Gastrocnemius medialis (tissue), 4 donors: Measurements from ENCODE around the gene ZNF768. TPM values are rescaled to one million over a fixed set of nuclear protein-coding genes. Genes with fewer than 3 reads are reported as not detected.

Source experiments
- ATAC-seq, 2 donors: fragments of 150-250 bp; one replicate each; pipeline ENCODE4 v1.9.1; 2016
- DNase-seq, 2 donors: peaks; one replicate each; pipeline ENCODE4 v3.0.0-alpha.2; 2019
- H3K27ac ChIP-seq, 4 donors: fragments of 200-600 bp; sonication (generic); 1 replicate in 1 of 4; 2 replicates in 3 of 4; pipeline ENCODE4 v1.5.1; 2016 to 2018; ENCODE audit warnings: mild to moderate bottlenecking in 2 of 4, moderate library complexity in 1 of 4
- H3K27me3 ChIP-seq, 3 donors: fragments of 200-600 bp; sonication (generic) in 2 of 3; 1 replicate in 1 of 3; 2 replicates in 2 of 3; pipeline versions ENCODE4 v1.5.1 to v1.6.0; 2016 to 2019; ENCODE audit warnings: mild to moderate bottlenecking in 1 of 3, moderate library complexity in 1 of 3
- H3K36me3 ChIP-seq, 2 donors: fragments of 200-600 bp; sonication (generic) in 1 of 2; one replicate each; pipeline ENCODE4 v1.5.1; 2017 to 2018
- H3K4me1 ChIP-seq, 2 donors: fragments of 200-600 bp; sonication (generic) in 1 of 2; one replicate each; pipeline ENCODE4 v1.5.1; 2016 to 2017; ENCODE audit warnings: mild to moderate bottlenecking in 2 of 2
- H3K4me3 ChIP-seq, 4 donors: fragments of 200-600 bp; sonication (generic) in 3 of 4; 1 replicate in 1 of 4; 2 replicates in 3 of 4; pipeline ENCODE4 v1.5.1; 2016 to 2019; ENCODE audit warnings: mild to moderate bottlenecking in 2 of 4
- H3K9me3 ChIP-seq, 3 donors: fragments of 200-600 bp; sonication (generic) in 2 of 3; 1 replicate in 1 of 3; 2 replicates in 2 of 3; pipeline ENCODE4 v1.5.1; 2016 to 2019
- POLR2A ChIP-seq, 2 donors: fragments of 450-650 bp; IDR thresholded peaks; one replicate each; pipeline ENCODE4 v1.6.1; 2017; ENCODE audit warnings: antibody characterized with exemption in 2 of 2, mild to moderate bottlenecking in 2 of 2, moderate library complexity in 2 of 2
- in situ Hi-C, 4 donors: fragments of 200-750 bp; cut with MboI; loops; one replicate each; pipeline versions ENCODE4 v1.15.0 to v1.8.0; 2017; ENCODE audit warnings: low sequenced_read_pairs in 4 of 4
- intact Hi-C: fragments of 100-400 bp; cut with DNase I; formaldehyde crosslinking; loops from one replicate; pipeline ENCODE4 v1.15.1; 2023; ENCODE audit warnings: low total_unique reads
- total RNA-seq, 4 donors: library from RNA; depleted of rRNA; stranded (reverse); fragments of >200 nt; gene quantifications; one replicate each; pipeline versions ENCODE4 v1.1.0 to v1.2.3, GENCODE V29; 2016
- TF ChIP-seq, protein P1 (sequence below), 5 experiments: fragments of 450-650 bp in 3 of 5; fragments of 200-600 bp in 2 of 5; sonication (generic) in 2 of 5; IDR thresholded peaks in 4 of 5; conservative IDR thresholded peaks in 1 of 5; 1 replicate in 4 of 5; 2 replicates in 1 of 5; pipeline ENCODE4 v1.5.1; 2016 to 2019; ENCODE audit warnings: antibody characterized with exemption in 5 of 5, mild to moderate bottlenecking in 3 of 5, moderate library complexity in 3 of 5

Gene ZNF768
- total RNA-seq, 4 donors from 2014 or later, result 39.8 to 118 (median 69.8) TPM

DNA sequence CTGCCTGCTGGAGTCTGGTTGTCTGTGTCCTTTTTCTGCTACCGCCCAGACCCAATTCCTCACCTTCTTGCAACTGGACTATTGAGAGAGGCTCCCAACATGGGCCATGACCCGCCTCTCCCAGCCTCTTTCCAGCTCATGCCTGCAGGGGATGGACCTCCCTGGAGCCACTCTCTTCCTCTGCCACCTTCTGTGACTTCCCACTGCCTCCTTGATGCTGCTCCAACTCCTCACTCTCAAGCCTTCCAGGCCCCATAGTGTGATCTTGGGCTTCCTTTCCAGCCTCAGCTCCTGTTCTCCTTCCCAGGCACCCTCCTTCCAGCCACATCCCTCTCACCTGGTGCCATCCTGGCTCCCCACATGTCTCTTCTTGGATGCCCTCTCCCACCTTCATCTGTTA lies 11.1 kb downstream of the ZNF768 start:
- in situ Hi-C loops, result loop anchor here in 1 of 4 donors (10.0 kb wide), 1 partner anchor 50 kb away; no protein-coding TSS in a partner anchor

DNA sequence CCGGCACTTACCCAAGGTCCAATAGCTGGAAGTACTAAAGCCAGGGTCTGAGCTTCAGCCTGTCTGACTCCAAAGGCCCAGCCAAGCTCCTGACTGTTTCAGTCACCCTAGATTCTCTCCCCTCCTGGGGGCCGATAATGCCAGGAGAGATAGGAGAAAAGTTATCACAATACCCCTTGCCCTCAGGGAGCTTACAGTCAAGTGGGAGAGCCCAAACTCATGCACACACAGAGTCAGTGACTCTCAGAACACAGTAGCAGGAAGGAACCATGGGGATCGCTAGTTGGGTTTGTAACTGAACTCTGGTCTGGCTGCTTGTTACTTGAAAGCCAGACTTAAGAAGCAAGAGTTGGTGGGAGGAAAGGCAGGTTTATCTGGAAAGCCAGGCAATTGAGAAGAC lies 14.9 kb downstream of the ZNF768 start:
- H3K4me3 ChIP-seq, result no peak overlapping the region
- in situ Hi-C loops (loop anchor here in 1 of 4 donors (10.0 kb wide), 1 partner anchor 47 kb away; no protein-coding TSS in a partner anchor), intact Hi-C loops (no loop called here)
- no peaks in the 10 kb centered on the region for H3K27me3 ChIP-seq
- no peak for TF ChIP-seq POLR2A (IDR thresholded peaks at IDR 0.05)
- TF ChIP-seq, protein P1, sequence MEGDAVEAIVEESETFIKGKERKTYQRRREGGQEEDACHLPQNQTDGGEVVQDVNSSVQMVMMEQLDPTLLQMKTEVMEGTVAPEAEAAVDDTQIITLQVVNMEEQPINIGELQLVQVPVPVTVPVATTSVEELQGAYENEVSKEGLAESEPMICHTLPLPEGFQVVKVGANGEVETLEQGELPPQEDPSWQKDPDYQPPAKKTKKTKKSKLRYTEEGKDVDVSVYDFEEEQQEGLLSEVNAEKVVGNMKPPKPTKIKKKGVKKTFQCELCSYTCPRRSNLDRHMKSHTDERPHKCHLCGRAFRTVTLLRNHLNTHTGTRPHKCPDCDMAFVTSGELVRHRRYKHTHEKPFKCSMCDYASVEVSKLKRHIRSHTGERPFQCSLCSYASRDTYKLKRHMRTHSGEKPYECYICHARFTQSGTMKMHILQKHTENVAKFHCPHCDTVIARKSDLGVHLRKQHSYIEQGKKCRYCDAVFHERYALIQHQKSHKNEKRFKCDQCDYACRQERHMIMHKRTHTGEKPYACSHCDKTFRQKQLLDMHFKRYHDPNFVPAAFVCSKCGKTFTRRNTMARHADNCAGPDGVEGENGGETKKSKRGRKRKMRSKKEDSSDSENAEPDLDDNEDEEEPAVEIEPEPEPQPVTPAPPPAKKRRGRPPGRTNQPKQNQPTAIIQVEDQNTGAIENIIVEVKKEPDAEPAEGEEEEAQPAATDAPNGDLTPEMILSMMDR (IDR thresholded peaks at IDR 0.05 in 4 of 5, conservative IDR thresholded peaks at IDR 0.05 in 1 of 5), result no peak
- no peaks in the 10 kb centered on the region for H3K4me1 ChIP-seq
- H3K36me3 ChIP-seq, result no peaks in the 10 kb centered on the region
- ATAC-seq (no peak), DNase-seq (no peak)
- no peaks in the 10 kb centered on the region for H3K9me3 ChIP-seq
- no peak overlapping the region for H3K27ac ChIP-seq

More for the DNA sequence above, 11.1 kb downstream of the ZNF768 start:
- H3K27me3 ChIP-seq, result no peaks in the 10 kb centered on the region
- H3K9me3 ChIP-seq, result no peaks in the 10 kb centered on the region
- H3K36me3 ChIP-seq, result no peaks in the 10 kb centered on the region
- no peaks in the 10 kb centered on the region for H3K4me1 ChIP-seq
- intact Hi-C loops, result no loop called here
- no peak overlapping the region for H3K27ac ChIP-seq
- H3K4me3 ChIP-seq, result no peak overlapping the region
- TF ChIP-seq, protein P1 (IDR thresholded peaks at IDR 0.05 in 4 of 5, conservative IDR thresholded peaks at IDR 0.05 in 1 of 5), result no peak
- TF ChIP-seq POLR2A (IDR thresholded peaks at IDR 0.05), result no peak
- DNase-seq (no peak), ATAC-seq (no peak)

DNA sequence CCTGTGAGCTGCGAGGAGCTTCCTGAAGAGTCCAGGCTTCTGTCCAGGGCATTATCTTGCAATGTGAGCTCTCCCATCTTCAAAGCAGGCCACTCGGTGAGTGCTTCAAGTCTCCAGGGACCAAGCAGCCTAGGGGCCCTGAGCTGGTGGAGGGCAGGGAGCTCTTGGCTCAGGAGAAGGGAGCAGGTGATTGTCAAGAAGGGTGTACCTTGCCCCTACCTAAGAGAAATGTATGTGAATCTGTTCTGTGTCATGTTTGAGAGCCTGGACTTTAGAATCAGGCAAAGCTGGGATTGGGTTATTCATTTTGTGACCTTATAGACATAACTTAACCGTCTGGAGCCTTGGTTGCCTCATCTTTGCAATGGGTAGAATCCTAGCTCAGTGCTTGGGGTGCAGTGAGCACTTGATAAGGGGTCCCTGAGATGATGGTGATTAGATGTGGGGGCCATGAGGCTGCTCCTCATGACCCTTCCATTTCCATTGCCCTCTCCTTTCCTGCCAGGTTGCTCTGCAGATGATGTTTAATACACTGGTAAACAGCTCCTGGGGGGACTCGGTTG lies 15.9 kb downstream of the ZNF768 start:
- H3K36me3 ChIP-seq, result no peaks in the 10 kb centered on the region
- intact Hi-C loops, result no loop called here
- H3K27ac ChIP-seq, result no peak overlapping the region
- in situ Hi-C loops, result loop anchor here in 1 of 4 donors (10.0 kb wide), 1 partner anchor 46 kb away; no protein-coding TSS in a partner anchor
- no peak for DNase-seq
- no peaks in the 10 kb centered on the region for H3K9me3 ChIP-seq
- no peak overlapping the region for H3K4me3 ChIP-seq
- no peaks in the 10 kb centered on the region for H3K27me3 ChIP-seq
- TF ChIP-seq, protein P1 (IDR thresholded peaks at IDR 0.05 in 4 of 5, conservative IDR thresholded peaks at IDR 0.05 in 1 of 5), result no peak
- TF ChIP-seq POLR2A (IDR thresholded peaks at IDR 0.05), result no peak
- ATAC-seq, result no peak
- no peaks in the 10 kb centered on the region for H3K4me1 ChIP-seq

DNA sequence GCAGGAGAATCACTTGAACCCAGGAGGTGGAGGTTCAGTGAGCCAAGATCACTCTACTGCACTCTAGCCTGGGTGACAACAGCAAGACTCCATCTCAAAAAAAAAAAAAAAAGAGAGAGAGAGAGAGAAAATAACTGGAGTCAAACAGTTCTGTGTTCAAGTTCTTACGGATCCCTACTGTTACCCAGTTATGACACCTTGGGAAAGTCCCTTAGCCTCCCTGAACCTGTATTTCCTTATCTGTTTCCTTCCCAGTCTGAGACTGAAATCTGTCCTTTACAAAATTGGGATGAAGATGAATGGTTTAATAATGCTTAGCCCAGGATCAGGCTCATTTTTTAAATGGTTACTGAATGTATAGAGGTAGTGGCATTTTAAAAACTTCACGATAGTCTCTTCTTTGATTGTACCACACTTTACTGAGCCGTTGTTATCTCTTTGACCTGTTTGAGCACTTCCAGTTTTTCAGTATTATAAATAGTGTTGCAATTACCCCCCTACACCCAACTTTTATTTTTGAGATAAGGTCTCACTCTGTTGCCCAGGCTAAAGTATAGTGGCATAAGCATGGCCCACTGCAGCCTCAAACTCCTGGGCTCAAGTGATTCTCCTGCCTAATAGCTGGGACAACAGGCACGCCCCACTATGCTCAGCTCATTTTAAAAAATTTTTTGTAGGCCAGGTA lies 17.1 kb downstream of the ZNF768 start:
- in situ Hi-C loops, result no loop called here
- DNase-seq (no peak), ATAC-seq (no peak)
- intact Hi-C loops, result no loop called here
- Histone ChIP-seq H3K4me3 (no peak overlapping the region), H3K27ac (no peak overlapping the region), H3K9me3 (no peaks in the 10 kb centered on the region), H3K27me3 (no peaks in the 10 kb centered on the region), H3K4me1 (no peaks in the 10 kb centered on the region), H3K36me3 (no peaks in the 10 kb centered on the region)
- no peak for TF ChIP-seq POLR2A (IDR thresholded peaks at IDR 0.05)
- TF ChIP-seq, protein P1 (IDR thresholded peaks at IDR 0.05 in 4 of 5, conservative IDR thresholded peaks at IDR 0.05 in 1 of 5), result no peak
